CD1c-positive myeloid dendritic cell (primary cell): ENCODE data around the gene NEU1.
"Not testable (repeated sequence)": the region's sequence is repeated elsewhere in the genome, so short reads cannot be mapped to it uniquely, and the experiment has no call there.

Source experiments
- DNase-seq: peaks from one replicate; pipeline ENCODE4 v3.0.0-alpha.2; 2016; ENCODE audit errors: extremely low spot score

NEU1 gene

GRCh38 chr6:31838968-31839367, 23.7 kb downstream of the NEU1 start:
- no peak for DNase-seq

- DNase-seq, result not testable (repeated sequence)
Observed at GRCh38 chr6:31838114-31838553, 24.5 kb downstream of the NEU1 start.

- DNase-seq, result peak; percentile 1
Observed at GRCh38 chr6:31837369-31838113, 25.1 kb downstream of the NEU1 start.

GRCh38 chr6:31836474-31837368, 25.9 kb downstream of the NEU1 start:
- DNase-seq, result peak; percentile 65

- no peak for DNase-seq
Observed at GRCh38 chr6:31836047-31836473, 26.6 kb downstream of the NEU1 start.

- peak; percentile 86 for DNase-seq
Observed at GRCh38 chr6:31834367-31835250, 28.0 kb downstream of the NEU1 start.

GRCh38 chr6:31831350-31832215, 31.0 kb downstream of the NEU1 start:
- peak; percentile 42 for DNase-seq

GRCh38 chr6:31830886-31831335, 31.7 kb downstream of the NEU1 start:
- DNase-seq, result no peak

- peak; percentile 70 for DNase-seq
Observed at GRCh38 chr6:31829633-31830283, 32.9 kb downstream of the NEU1 start.

GRCh38 chr6:31827286-31828079, 35.1 kb downstream of the NEU1 start, which contains the start of gene HSPA1B:
Gene HSPA1B (plus strand): TSS chr6:31827738. CDS start chr6:31827951, 213 bp downstream.
- peak; percentile 97 for DNase-seq

GRCh38 chr6:31826793-31827285, 35.8 kb downstream of the NEU1 start:
- no peak for DNase-seq

GRCh38 chr6:31825553-31825952, 37.1 kb downstream of the NEU1 start:
- no peak for DNase-seq

GRCh38 chr6:31823592-31824196, 38.9 kb downstream of the NEU1 start:
- DNase-seq, result not testable (repeated sequence)

GRCh38 chr6:31822036-31822821, 40.4 kb downstream of the NEU1 start:
- DNase-seq, result peak; percentile 79

- peak; percentile 73 for DNase-seq
Observed at GRCh38 chr6:31821301-31822035, 41.2 kb downstream of the NEU1 start.

GRCh38 chr6:31820399-31820798, 42.2 kb downstream of the NEU1 start:
- not testable (repeated sequence) for DNase-seq

GRCh38 chr6:31819871-31820299, 42.7 kb downstream of the NEU1 start:
- no peak for DNase-seq
